HG03469 (cell line): ENCODE measurements around the gene MAPK11.

Experiments
- ATAC-seq: cut with Tn5 transposase; IDR thresholded peaks from one replicate; pipeline ENCODE4 v1.9.1; 2021; ENCODE audit warnings: mild to moderate bottlenecking, moderate library complexity, moderate number of reproducible peaks; ENCODE audit not compliant: unreplicated experiment

MAPK11 gene

DNA sequence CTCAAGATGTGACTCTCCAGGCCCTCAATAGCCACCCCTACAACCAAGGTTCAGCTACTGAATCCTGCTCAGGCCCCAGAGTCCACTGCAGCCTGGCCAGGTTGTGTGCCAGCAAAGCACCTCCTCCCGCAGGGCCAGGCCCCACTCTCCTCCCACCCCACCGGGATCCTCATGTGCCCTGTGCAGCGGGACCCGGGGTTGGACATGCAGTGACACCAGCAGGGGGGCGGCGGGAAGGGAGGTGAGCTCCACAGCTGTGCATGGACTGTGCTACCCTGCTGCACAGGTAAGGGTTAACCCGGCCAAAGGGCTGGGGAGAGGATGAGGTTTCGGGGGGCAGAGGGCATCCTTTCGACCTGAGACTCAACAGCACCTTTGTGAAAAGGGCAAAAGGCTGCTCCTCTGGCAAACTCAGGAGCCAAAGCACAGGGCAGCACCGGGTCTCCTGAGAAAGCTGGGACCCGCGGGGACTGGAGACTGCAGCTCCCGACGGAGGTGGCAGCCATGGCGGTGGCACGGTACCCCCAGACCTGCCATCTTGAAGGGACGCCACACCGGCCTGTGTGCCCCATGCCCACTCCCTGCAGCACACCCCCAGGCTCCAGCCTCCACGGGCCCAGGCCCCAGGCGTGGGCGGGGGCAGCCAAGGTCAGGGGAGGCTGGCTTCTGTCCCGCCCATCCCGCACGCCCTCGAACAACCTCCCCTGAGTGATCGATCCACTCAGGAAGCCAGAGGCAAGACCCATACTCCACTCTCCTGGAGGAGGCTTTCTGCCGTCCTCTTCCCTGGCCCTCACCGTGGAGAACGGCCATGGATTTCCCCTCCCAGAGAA is 26.7 kb upstream of the MAPK11 start:
- no peak for ATAC-seq

DNA sequence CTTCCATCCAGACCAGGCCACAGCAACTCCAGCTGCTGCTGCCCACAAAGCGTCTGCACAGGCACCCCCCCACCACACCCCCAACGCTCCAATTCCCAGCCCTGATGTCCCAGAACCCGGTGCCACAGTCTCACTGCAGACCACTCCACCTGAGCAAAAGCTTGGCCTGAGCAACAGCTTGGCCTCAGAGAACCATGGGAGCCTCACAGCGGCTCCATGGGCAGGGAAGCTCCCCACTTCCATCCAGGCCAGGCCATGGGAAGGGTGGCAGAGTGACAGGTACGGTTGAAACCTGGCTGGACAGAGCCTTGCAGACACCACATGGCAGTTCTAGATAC is 24.1 kb upstream of the MAPK11 start:
- ATAC-seq = no peak

GRCh38 chr22:50293441-50294318 is 23.5 kb upstream of the MAPK11 start:
- ATAC-seq = no peak

- ATAC-seq = no peak
Observed at GRCh38 chr22:50292643-50293440, 22.7 kb upstream of the MAPK11 start.

GRCh38 chr22:50289942-50290630 is 19.9 kb upstream of the MAPK11 start:
- no peak for ATAC-seq

- no peak for ATAC-seq
Observed at GRCh38 chr22:50289151-50289941, 19.2 kb upstream of the MAPK11 start.

DNA sequence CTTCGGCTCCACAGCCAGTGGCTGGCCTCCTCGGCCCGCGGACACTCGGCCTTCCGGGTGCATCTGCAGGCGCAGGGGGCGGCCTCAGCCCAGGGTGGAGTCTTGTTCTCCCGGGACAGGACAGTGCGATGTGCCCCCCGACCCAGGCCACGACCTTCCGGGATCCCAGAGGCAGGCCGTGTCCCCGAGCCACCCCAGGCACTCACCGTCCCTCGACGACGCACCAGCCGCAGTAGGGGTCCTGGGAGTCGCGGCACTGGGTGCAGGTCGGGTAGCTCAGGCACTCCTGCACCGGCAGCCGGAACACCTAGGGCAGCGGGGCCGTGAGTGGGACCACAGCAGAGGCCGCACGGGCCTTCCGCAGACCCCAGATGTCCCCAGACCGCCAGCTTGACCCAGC is 17.6 kb upstream of the MAPK11 start:
- no peak for ATAC-seq

DNA sequence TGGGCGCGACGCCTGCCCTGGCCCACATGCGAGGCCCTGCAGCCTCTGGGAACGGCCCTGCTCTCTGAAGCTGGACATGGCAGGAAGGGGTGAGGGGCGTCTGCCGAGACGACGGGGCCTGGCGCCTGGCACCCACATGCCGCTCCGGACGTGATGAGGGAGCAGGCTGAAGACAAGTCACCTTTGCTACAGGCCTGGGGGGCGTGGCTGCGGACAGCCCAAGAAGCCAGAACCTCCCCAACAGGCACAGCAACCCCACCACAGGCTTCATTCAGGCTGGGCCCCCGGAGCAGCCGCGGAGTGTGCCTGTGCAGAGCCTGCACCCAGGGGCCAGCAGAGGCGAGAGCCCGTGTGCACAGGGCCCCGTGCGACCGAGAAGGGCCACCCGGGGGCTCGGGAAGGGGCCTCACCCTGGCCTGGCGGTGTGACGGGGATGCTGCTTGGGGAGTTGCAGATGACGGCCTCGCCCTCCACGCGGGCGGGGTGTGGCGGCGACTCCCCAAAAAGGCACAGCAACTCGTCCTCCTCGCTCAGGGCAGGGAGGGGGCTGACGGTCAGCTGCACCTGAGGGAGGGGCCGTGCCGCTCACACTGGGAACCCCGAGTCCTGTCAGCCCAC is 16.6 kb upstream of the MAPK11 start:
- ATAC-seq = no peak

DNA sequence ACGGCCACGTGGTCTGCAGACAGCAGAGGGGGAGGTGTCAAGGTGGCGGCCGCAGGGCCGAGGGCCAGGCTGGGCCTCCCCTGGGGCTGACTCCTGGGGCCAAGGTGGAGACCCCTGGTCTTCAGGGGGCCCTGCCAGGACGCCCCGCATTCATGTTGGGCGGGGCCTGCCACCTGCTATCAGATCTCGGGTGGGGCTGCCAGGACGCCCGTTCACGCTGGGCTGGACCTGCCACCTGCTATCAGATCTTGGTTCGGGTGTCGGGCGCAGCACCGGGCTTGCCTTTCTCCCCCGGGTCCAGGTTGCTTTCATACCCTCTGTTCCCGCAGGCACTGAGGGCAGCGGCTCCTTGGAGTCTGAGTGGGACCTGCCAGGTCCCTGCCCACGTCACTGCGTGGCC is 16.1 kb upstream of the MAPK11 start:
- ATAC-seq = no peak

DNA sequence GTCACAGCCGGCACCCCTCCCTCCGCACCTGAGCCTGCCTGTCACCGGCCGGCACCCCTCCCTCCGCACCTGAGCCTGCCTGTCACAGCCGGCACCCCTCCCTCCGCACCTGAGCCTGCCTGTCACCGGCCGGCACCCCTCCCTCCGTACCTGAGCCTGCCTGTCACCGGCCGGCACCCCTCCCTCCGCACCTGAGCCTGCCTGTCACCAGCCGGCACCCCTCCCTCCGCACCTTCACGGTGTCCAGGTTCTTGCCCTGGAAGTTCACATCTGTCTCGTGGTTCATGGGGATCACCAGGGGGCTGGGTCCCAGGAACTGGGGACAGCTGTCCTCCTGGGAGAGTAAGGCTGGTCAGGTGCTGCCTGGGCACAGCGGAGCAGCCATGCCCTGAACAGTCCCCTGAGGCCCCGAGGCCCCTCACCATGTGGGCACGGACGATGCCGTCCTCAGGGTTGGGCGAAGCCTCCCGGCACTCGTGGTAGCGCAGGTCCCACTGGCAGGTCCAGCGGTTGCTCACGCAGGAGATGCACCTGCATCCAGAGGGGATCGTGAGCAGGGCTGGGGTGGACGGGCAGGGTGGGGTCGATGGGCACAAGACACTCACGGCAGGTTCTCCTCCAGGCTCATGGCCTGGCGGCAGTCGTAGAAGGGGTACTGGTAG is 15.5 kb upstream of the MAPK11 start:
- ATAC-seq = no peak

- ATAC-seq = no peak
Observed at GRCh38 chr22:50284479-50284878, 14.3 kb upstream of the MAPK11 start.

DNA sequence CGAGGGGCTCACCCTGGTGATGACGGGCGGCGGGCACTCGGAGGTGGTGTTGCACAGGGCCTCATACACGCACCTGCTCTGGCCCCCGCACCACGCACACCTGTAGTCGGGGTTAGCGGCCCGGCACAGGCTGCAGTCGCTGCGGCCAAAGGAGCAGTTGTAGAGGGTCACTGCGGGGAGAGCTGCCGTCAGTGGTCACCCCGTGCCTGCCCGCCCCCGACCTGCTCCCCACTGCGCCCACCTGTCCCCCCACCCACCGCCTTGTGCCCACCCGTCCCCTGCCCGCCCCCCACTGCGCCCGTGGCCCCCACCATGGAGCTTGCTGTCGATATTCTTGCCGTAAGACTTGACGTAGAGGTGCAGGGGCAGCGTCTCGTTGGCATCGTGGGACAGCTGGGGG is 13.6 kb upstream of the MAPK11 start:
- ATAC-seq = no peak

GRCh38 chr22:50282361-50283155 is 12.4 kb upstream of the MAPK11 start:
- ATAC-seq = no peak

DNA sequence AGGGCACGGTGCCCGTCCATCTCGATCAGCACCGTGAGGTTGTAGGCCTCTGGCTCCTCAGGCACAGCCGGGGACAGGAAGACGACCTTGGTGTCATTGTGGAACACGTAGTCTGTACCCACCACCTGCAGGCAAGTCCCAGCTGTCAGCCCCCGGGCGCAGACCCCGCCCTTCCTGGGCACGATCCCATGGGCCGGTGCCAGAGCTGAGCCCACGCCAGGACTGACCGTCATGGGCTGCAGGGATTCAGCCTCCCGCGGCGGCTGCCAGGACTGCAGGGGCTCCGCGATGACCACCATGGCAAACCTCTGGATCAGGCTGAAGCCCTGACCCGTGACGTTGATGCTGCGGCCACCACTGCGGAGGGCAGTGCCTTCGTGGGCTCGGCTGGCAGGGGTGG is 11.8 kb upstream of the MAPK11 start:
- no peak for ATAC-seq

GRCh38 chr22:50281384-50281760 is 11.2 kb upstream of the MAPK11 start:
- no peak for ATAC-seq

GRCh38 chr22:50280708-50281383 is 10.7 kb upstream of the MAPK11 start:
- ATAC-seq = no peak

DNA sequence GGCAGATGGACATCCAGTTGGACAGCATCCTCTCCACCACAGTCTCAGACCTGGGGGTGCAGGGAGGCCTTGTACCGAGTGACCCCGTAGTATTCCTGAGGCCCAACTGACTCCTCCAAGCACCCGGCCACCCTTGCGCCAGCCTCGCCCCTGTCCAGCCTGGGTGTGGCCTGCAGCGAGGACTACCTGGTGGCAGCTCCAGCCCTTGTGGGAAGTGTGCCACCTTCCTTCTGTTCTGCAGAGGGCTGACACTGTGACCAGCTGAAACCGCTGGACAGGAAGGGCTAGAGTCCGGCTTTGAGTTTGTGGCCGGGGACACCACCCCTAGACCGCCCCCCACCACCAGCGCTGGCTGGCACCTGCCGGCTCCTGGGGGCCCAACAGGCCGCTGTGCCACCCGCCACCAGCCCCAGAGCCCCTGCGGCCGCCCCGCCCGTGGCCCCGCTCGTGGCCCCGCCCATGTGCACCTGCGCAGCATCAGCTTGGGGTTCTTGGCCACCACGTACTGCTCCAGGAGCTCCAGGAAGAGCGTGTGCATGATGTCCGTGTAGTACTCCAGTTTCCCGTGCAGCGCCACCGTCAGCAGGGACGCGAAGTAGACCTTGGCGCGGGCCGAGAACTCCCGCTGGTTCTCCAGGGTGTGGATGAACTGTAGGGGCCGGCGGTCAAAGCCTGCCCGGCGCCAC is 10.0 kb upstream of the MAPK11 start:
- ATAC-seq = no peak
